Left ventricle myocardium inferior (tissue), 1 donor: ENCODE data around the gene TLL1. TPM values are rescaled to one million over a fixed set of nuclear protein-coding genes. Genes with fewer than 3 reads are reported as not detected.

Source experiments
- DNase-seq: peaks from one replicate; pipeline ENCODE4 v3.0.0-alpha.2; 2020
- H3K27ac ChIP-seq: fragments of 200-600 bp; replicated peaks from 2 replicates; pipeline ENCODE4 v1.8.0; 2021
- H3K27me3 ChIP-seq: fragments of 200-600 bp; 2 replicates; pipeline ENCODE4 v1.8.0; 2021; ENCODE audit warnings: low read depth
- H3K36me3 ChIP-seq: fragments of 200-600 bp; 2 replicates; pipeline ENCODE4 v1.8.0; 2021
- H3K4me1 ChIP-seq: fragments of 200-600 bp; 2 replicates; pipeline ENCODE4 v1.8.0; 2021
- H3K4me3 ChIP-seq: fragments of 200-600 bp; 2 replicates; pipeline ENCODE4 v1.8.0; 2021; ENCODE audit warnings: mild to moderate bottlenecking, moderate library complexity
- H3K9me3 ChIP-seq: fragments of 200-600 bp; replicated peaks from 2 replicates; pipeline ENCODE4 v1.8.0; 2021
- intact Hi-C: fragments of 100-400 bp; cut with micrococcal nuclease; formaldehyde crosslinking; loops from one replicate; pipeline ENCODE4 v1.11.0; 2022
- total RNA-seq: library from RNA; stranded (reverse); fragmentation: NEBNext Ultra II Directional; extraction: Animal tissue kit (Norgen Biotek cat#: 25700); gene quantifications from one replicate; pipeline ENCODE4 v1.2.1, GENCODE V29; 2021
- TF ChIP-seq, protein P1 (sequence below): fragments of 200-600 bp; IDR thresholded peaks from 2 replicates; pipeline ENCODE4 v1.8.0; 2021; ENCODE audit warnings: antibody characterized with exemption, mild to moderate bottlenecking, borderline replicate concordance
- donor health status: DM: no; HTN: yes; CAD: no; lungs with severe emphysema.

Gene TLL1
- total RNA-seq, 1 donor from 2014 or later, result 1.0 TPM

DNA sequence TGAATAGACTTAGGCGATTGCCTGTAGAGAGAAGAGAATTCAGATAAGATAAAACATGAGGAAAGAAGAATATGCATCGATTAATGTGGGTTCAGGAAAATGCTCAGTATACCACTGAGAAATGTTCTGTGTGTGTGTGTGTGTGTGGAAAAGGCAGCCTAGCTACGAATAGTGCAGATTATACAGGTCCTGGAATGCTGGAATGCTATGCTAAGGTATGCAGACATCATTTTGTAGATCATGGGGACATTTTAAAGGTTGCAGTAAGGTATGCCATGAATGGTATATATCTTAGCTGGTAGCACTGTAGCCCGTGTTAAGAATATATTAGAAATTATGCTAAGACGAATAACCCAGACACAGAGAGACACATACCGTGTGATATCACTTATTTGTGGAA is 267.9 kb downstream of the TLL1 start:
- intact Hi-C loops, result no loop called here
- TF ChIP-seq, protein P1, sequence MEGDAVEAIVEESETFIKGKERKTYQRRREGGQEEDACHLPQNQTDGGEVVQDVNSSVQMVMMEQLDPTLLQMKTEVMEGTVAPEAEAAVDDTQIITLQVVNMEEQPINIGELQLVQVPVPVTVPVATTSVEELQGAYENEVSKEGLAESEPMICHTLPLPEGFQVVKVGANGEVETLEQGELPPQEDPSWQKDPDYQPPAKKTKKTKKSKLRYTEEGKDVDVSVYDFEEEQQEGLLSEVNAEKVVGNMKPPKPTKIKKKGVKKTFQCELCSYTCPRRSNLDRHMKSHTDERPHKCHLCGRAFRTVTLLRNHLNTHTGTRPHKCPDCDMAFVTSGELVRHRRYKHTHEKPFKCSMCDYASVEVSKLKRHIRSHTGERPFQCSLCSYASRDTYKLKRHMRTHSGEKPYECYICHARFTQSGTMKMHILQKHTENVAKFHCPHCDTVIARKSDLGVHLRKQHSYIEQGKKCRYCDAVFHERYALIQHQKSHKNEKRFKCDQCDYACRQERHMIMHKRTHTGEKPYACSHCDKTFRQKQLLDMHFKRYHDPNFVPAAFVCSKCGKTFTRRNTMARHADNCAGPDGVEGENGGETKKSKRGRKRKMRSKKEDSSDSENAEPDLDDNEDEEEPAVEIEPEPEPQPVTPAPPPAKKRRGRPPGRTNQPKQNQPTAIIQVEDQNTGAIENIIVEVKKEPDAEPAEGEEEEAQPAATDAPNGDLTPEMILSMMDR, result no peak
- Histone ChIP-seq H3K4me3 (no peak overlapping the region), H3K9me3 (no peaks in the 10 kb centered on the region), H3K27me3 (no peaks in the 10 kb centered on the region), H3K36me3 (no peaks in the 10 kb centered on the region), H3K27ac (no peak overlapping the region), H3K4me1 (no peaks in the 10 kb centered on the region)
- DNase-seq, result no peak

DNA sequence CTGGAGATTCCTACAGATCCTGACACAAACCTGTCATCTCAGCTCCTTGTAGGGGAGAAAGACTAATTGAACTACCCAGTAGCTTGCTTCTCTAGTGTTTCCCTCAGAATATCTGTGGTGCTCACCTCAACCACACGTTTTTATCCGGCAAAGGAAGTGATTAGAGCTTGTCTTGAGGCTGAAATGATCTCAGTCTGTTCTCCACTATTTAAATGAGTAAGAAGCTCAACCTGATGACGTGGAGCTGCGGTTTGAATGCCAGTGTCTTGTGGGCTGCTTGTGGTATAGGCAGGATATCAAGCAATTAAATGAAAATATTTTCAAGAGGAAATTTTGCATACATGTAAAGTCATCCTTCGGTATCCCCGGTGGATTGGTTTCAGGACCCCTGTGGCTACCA is 270.2 kb downstream of the TLL1 start:
- H3K36me3 ChIP-seq, result no peaks in the 10 kb centered on the region
- no peaks in the 10 kb centered on the region for H3K4me1 ChIP-seq
- intact Hi-C loops, result no loop called here
- no peaks in the 10 kb centered on the region for H3K9me3 ChIP-seq
- TF ChIP-seq, protein P1, result no peak
- DNase-seq, result no peak
- no peak overlapping the region for H3K4me3 ChIP-seq
- H3K27me3 ChIP-seq, result no peaks in the 10 kb centered on the region
- H3K27ac ChIP-seq, result no peak overlapping the region

- Histone ChIP-seq H3K4me3 (no peak overlapping the region), H3K27ac (no peak overlapping the region), H3K4me1 (no peaks in the 10 kb centered on the region), H3K27me3 (no peaks in the 10 kb centered on the region), H3K9me3 (no peaks in the 10 kb centered on the region), H3K36me3 (no peaks in the 10 kb centered on the region)
- intact Hi-C loops, result no loop called here
- no peak for DNase-seq
- TF ChIP-seq, protein P1, result no peak
Measured at GRCh38 chr4:166144607-166145006, 271.6 kb downstream of the TLL1 start.

DNA sequence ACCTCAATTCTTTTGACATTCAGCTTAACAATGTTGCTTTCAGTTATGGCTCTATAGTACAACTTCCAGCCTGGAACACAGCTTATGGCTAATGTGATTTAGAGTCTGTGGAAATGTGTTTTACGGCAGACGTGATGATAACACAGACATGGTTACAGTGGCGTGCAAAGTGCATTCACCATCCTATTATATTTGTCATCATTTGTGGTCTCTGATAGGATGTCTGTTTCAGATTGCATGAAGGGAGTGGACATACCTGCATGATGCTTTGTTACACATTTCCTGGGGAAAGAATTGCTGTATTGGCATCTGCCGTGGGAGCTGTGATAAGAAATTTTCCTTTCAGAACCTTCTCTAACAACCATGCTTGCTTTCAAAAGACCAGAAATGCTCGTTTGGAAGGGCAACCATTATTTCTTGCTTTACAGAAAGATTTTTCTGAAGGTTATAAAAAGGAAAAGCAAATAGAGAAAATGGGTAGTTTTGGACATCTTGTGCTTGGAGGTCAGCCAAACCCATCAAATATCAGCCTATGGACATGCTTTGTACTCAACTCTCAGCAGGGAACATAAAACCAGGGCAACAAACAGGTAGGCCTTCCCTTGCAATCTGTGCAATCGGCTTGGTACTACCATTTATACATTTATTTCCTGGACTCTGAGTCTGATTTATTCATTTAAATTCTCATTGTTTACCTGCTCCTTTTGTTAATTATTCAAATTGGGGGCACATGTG is 273.9 kb downstream of the TLL1 start:
- Histone ChIP-seq H3K4me1 (no peaks in the 10 kb centered on the region), H3K4me3 (no peak overlapping the region), H3K27me3 (no peaks in the 10 kb centered on the region), H3K36me3 (no peaks in the 10 kb centered on the region), H3K9me3 (no peaks in the 10 kb centered on the region), H3K27ac (no peak overlapping the region)
- DNase-seq, result no peak
- TF ChIP-seq, protein P1, result no peak
- intact Hi-C loops, result no loop called here
